VCaP (cell line): ENCODE data around the gene ASIC4.
A peak's percentile ranks its signal among the peaks of the same experiment; 100 is the strongest.

ENCODE experiments used
- H3K27ac ChIP-seq: fragments of 450-650 bp; 2 replicates; pipeline ENCODE4 v1.5.1; 2017
- CTCF ChIP-seq: fragments of 450-650 bp; conservative IDR thresholded peaks from 2 replicates; pipeline ENCODE4 v1.5.1; 2017; ENCODE audit warnings: mild to moderate bottlenecking, moderate library complexity

The ASIC4 gene

GRCh38 chr2:219567791-219568361 is 53.6 kb downstream of the ASIC4 start:
- no peak overlapping the region for H3K27ac ChIP-seq
- no peak for TF ChIP-seq CTCF

DNA sequence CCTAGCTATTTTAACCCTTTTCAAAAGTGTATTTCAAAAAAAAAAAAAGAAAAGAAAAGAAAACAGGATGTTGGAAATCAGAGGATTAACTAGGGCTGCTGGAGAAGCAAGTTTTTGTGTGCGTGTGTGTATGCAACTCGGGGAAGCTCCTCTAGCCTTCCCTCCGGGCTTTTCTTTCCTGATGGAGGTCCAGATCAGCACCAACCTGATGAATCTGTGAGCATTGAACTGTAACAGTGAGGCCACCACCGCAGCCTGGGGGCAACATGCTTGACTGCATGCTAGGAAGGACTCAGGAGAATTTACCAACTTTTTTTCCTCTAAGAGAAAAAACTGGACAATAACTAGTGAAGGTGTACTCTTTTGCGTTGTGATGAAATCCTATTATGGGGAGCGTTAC is 54.8 kb downstream of the ASIC4 start:
- no peak for TF ChIP-seq CTCF
- H3K27ac ChIP-seq, result no peak overlapping the region

DNA sequence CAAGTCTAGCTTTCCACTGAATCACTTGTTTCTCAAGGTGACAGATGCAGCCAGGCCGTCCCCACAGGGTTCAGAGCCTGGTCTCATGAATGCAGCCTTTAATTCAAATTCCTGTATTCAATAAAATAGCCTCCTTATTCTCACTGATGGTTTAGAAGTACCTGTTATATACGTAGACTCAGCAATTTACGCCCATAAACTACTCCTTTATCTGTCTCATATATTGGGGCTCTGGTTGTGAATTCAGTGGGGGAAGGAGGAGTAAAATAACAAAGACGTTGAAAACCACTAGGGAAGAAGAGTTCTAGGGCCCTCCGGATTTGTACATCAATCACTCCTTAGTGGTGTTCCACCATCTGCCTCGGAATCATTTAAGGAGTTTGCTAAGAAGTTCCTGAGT is 55.4 kb downstream of the ASIC4 start:
- no peak for TF ChIP-seq CTCF
- peak overlapping the region; percentile 89; the same call in 1 of the 2 replicates for H3K27ac ChIP-seq

GRCh38 chr2:219570194-219570923 is 56.1 kb downstream of the ASIC4 start:
- peak overlapping the region; percentile 89 for H3K27ac ChIP-seq
- no peak for TF ChIP-seq CTCF

GRCh38 chr2:219570924-219571310 is 56.6 kb downstream of the ASIC4 start:
- peak overlapping the region; percentile 89 for H3K27ac ChIP-seq
- TF ChIP-seq CTCF, result no peak

- no peak for TF ChIP-seq CTCF
- H3K27ac ChIP-seq, result peak within 1 kb of the TSS; percentile 89
These were observed 57.3 kb downstream of the ASIC4 start, which contains the start of gene OBSL1 for GRCh38 chr2:219571311-219572236. Gene OBSL1 (minus strand): TSS chr2:219571539. CDS start chr2:219571232, 307 bp downstream.
